ENCODE measurements around the gene ALPI. TPM values are rescaled to one million over a fixed set of nuclear protein-coding genes. Genes with fewer than 3 reads are reported as not detected.

Gene ALPI
- total RNA-seq, 1 donor from 2014 or later: not detected

- peaks cover 10% of the 10 kb centered on the region for H3K4me1 ChIP-seq
- peaks cover 21% of the 10 kb centered on the region for H3K27me3 ChIP-seq
- no peaks in the 10 kb centered on the region for H3K9me3 ChIP-seq
- DNase-seq (ENCODE audit: extremely low spot score in 2 of 2): no peak
- H3K4me3 ChIP-seq: no peak overlapping the region
- intact Hi-C loops (cut with DNase I): no loop called here
- no peaks in the 10 kb centered on the region for H3K36me3 ChIP-seq
- no peak overlapping the region for H3K27ac ChIP-seq
- TF ChIP-seq POLR2AphosphoS5 (IDR thresholded peaks at IDR 0.05; ENCODE audit: insufficient read depth in 1 of 2, low read depth in 1 of 2): no peak
- no peak for TF ChIP-seq POLR2A (IDR thresholded peaks at IDR 0.05)
- no peak for TF ChIP-seq CTCF (IDR thresholded peaks at IDR 0.05)
Observed at GRCh38 chr2:232488097-232488711, 32.3 kb downstream of the ALPI start.

GRCh38 chr2:232488721-232489300, 32.9 kb downstream of the ALPI start:
- peaks cover 10% of the 10 kb centered on the region for H3K4me1 ChIP-seq
- H3K27me3 ChIP-seq: peaks cover 21% of the 10 kb centered on the region
- no peaks in the 10 kb centered on the region for H3K9me3 ChIP-seq
- H3K36me3 ChIP-seq: no peaks in the 10 kb centered on the region
- intact Hi-C loops (cut with DNase I): no loop called here
- no peak for DNase-seq (ENCODE audit: extremely low spot score in 2 of 2)
- no peak for TF ChIP-seq CTCF (IDR thresholded peaks at IDR 0.05)
- TF ChIP-seq POLR2A (IDR thresholded peaks at IDR 0.05): no peak
- no peak for TF ChIP-seq POLR2AphosphoS5 (IDR thresholded peaks at IDR 0.05; ENCODE audit: insufficient read depth in 1 of 2, low read depth in 1 of 2)
- H3K27ac ChIP-seq: no peak overlapping the region
- H3K4me3 ChIP-seq: no peak overlapping the region

- no peaks in the 10 kb centered on the region for H3K9me3 ChIP-seq
- H3K27me3 ChIP-seq: peaks cover 19% of the 10 kb centered on the region
- intact Hi-C loops (cut with DNase I): no loop called here
- no peaks in the 10 kb centered on the region for H3K36me3 ChIP-seq
- H3K27ac ChIP-seq: no peak overlapping the region
- H3K4me1 ChIP-seq: peaks cover 10% of the 10 kb centered on the region
- H3K4me3 ChIP-seq: no peak overlapping the region
- DNase-seq (ENCODE audit: extremely low spot score in 2 of 2): no peak
- TF ChIP-seq POLR2A (IDR thresholded peaks at IDR 0.05) (no peak), CTCF (IDR thresholded peaks at IDR 0.05) (no peak), POLR2AphosphoS5 (IDR thresholded peaks at IDR 0.05; ENCODE audit: insufficient read depth in 1 of 2, low read depth in 1 of 2) (no peak)
Observed at GRCh38 chr2:232489516-232490220, 33.7 kb downstream of the ALPI start.

- peaks cover 10% of the 10 kb centered on the region for H3K4me1 ChIP-seq
- no peak overlapping the region for H3K27ac ChIP-seq
- H3K9me3 ChIP-seq: no peaks in the 10 kb centered on the region
- H3K4me3 ChIP-seq: no peak overlapping the region
- H3K27me3 ChIP-seq: peaks cover 12% of the 10 kb centered on the region
- no peak for TF ChIP-seq CTCF (IDR thresholded peaks at IDR 0.05)
- no peak for TF ChIP-seq POLR2A (IDR thresholded peaks at IDR 0.05)
- TF ChIP-seq POLR2AphosphoS5 (IDR thresholded peaks at IDR 0.05; ENCODE audit: insufficient read depth in 1 of 2, low read depth in 1 of 2): no peak
- DNase-seq (ENCODE audit: extremely low spot score in 2 of 2): no peak
- no peaks in the 10 kb centered on the region for H3K36me3 ChIP-seq
- intact Hi-C loops (cut with DNase I): no loop called here
Observed at GRCh38 chr2:232490221-232491138, 34.5 kb downstream of the ALPI start.
